COR-L47 (cell line): ENCODE measurements around the gene CASTOR1.

ENCODE experiments used
- DNase-seq: peaks from one replicate; lab custom pipeline; 2025; lab: John Stamatoyannopoulos, UW

Gene CASTOR1

DNA sequence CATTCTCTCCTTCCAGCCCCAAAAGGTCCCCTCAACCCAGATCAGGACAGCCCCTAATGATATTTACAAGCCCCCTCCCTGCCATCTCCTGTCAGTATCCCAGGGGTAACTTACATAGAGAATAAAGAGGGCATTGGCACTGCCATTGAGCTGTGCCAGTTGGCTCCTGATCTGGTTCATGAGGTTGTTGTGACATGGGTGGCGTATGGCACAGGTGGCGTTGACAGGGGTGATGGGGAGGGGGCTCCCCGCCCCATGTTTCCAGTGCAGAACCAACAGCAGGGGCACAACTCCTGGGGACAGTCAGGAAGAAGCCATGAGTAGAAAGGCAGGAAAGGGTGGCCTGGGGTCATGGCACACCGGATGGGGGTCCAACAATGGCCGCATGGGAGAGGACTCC is 44.7 kb downstream of the CASTOR1 start:
- DNase-seq, result no peak

DNA sequence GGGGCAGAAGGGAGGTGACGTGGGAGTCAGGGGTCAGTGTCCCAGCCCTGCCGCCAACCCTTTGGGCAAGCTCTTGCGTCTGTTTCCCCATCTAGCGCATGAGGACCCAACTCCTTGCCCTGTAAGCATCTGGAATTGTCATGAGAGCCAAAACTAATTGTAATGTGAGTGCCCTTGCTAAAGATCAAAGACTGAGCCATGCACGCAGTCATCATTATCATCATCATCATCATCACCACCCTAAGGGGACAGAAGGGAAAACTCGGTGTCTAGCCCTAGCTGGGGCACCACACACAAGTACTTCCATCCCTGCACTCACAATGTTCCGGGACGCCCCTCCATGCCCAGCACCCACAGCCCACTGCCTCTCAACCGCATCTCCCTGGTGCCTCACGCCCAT is 45.2 kb downstream of the CASTOR1 start:
- no peak for DNase-seq

DNA sequence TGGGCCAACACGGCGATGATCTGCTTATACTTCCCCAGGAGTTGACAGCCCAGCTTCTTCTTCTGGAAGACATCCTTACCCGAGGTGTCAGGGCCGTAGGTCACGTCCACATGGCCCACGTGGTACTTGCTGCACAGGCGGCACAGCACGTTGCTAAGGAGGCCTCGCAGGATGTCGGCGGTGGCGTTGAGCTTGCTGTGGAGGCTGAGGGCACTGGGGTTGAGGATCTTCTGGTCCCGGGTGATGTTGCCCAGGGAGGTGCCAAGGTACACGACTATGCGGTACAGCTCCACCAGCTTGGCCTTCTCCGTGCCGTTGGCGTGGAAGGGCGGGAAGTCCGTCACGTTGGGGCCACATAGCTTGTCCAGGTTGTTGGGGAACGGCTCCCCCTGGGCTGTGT is 45.6 kb downstream of the CASTOR1 start:
- no peak for DNase-seq

DNA sequence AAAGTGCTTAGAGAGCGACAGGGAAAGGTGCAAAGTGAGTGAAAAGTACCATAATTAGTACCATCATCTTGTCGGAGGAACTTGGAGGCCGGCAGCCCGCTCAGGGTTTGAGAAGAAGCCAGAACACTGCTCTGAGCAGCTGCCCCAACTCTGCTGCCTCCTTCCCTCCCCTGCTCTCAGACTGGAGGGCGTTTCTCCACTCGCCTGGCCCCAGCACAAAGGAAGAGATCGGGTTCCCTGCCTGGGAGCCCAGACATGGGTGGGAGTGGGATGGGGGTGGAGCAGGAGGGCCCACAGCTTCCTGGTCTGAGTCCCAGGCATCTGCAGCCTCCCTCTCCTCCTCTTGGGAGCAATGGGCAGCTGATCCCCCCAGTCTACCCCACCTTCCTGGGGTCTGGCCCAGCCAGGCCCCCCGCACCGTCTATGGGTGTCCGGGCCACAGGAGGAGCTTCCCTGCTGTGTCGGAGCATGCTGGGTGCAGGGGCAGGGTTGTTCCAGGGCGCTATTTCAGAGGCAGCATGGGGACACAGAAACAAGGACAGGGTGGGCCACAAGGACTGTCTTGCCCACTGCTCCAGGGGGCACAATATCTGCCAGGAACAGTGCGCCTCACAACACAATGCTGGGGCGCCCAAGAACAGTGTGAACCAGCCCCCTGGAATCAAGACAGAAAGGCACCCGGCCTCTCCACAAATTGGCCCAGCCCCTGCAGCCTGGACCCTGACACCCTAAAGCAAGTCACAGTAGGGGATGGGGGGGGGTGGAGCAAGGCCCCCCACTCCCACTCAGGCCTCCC is 47.5 kb downstream of the CASTOR1 start:
- DNase-seq, result no peak

DNA sequence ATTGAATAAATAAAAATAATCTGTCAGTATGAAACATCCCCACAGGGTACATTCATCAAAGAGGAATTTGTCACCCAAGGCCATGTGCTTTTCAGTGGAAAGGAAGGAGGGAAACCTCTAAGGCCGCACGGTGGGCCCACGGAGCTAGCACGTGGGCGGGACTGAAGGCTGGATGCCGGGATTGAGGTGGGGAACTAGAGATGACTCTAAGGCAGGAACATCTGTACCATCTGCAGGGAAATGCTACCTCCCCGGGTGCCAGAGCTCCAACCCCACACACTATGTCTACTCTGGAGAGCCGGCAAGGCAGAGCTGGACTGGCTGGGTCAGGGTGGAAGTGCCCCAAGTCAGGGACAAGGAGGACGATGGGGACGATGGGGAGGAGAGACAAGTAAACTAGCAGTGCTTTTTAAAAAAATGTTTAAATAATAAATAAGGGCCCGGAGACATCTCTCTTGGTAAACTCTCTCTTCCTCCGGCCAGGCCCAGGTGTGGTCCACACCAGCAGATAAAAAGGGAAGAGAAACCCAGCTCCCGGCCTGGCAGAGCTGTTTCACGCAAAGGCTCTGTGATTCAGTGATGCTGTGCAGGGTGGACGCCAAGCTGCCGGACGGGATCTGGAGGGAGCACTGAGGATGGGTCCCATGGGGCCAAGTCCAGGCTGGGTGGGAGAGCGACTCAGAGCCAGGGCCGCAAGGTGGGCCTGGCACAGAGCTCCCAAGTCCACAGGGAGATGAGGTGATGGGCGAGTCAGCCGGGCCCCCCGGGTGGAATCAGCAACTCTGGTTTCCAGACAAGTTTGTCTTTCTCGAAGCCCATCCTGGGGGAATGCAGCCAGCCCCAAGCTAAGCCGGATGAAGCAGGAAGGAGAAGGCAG is 48.5 kb downstream of the CASTOR1 start:
- no peak for DNase-seq

DNA sequence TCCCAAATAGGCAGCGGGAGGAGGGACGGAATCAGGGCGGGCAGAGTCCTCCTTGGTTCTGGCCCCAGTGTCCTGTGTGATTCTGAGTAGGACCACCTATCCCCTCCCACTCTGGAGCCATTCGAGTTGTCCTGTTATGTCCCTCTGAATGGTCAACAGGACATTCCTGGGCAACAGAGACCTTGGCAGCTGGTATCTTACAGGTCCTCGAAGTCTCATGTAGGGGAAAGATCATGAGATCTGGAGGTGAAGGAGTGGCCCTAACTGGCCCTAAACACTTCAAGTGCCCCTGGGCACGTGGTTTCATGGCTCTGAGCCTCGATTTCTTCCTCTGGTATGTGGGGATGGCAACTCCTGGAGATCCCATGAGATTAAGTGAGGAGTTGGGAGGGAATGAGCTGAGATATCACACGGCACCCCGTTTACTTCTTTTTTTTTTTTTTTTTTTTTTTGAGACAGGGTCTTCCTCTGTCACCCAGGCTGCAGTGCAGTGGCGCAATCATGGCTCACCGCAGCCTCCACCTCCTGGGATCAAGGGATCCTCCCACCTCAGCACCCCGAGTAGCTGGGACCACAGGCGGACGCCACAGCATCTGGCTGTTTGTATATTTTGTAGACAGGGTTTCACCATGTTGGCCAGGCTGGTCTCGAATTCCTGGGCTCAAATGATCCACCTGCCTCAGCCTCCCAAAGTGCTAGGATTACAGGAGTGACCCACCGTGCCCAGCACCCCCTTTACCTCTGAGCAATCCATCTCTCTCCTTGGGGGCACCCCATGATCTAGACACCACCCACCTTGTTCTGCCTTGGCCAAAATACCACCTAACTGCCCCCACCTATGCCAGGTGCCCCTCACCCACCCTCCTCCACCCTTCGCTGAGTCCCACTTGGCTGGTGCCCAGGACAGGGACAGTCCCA is 49.6 kb downstream of the CASTOR1 start:
- DNase-seq, result no peak

DNA sequence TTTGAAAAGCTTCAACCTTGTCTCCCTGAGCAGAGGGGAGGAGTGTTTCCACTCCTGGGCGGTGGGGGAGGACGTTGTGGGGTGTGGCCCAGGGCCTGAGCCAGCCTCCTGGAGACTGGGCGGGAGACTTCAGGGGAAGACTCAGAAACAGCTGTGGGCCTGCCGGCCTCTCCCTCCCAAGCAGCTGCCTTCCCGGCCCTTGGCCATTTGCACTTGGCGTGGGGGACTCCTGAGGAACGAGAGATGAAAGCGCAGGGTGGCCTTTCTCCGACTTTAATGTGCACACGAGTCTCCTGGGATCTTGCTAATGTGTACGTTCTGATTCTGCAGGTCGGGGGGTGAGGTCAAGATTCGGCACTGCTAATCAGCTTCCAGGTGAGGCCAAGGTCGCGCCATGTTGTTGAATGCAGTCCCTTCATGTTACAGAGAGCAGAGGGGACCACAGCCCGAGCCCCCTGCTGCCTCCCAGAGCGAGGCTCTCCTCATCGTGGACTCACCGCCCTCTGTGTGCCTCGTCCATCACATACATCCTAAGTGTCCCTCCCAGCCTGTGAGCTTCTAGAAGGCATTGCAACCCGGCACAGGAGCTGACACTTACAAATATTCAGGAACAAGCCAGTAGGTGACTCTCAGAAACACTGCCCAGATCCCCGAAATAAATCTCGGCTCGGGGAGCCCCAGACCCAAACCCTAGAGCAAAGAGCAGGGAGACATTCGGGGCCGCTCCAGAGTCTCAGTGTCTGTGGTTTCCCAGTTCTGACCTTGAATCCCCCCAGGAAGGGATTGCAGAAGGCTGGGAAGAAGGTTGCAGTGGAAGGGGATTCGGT is 50.4 kb downstream of the CASTOR1 start:
- DNase-seq, result no peak

DNA sequence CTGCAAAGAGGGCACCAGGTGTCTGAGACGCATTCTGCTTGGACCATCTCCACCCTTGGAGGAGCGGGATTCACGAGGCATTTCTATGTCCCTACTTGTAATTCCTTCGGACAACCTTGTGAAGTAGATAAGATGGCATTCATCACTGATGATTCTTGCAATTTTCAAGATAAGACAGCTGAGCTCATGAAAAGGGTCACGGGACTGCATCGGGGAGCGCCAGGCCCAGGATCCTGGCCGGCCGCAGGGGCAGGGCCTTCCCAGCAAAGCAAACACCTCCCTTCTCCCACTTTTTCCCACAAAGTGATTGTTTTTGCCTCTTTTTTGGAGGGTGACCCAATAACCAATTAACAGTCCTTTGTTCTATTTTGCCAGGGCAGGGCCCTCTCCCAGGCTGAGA is 51.2 kb downstream of the CASTOR1 start:
- DNase-seq, result no peak

DNA sequence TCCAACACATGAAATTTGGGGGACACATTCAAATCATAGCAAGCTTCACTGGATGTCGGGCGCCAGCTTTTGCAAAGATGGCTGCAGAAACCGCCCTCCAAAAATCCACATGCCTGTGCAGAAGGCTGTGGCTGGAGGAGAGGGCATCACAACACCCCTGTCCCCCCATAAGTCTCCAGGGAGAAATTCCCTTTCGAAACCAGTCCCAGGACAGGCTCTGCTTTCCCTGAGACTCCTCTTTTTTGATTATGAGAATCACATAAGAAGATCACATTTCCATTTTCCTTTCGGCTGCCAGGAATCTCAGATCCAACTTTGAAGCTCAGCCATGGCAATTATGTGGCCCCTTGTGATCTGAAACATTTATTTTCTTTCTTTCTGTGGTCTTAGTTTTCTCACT is 52.4 kb downstream of the CASTOR1 start:
- no peak for DNase-seq

DNA sequence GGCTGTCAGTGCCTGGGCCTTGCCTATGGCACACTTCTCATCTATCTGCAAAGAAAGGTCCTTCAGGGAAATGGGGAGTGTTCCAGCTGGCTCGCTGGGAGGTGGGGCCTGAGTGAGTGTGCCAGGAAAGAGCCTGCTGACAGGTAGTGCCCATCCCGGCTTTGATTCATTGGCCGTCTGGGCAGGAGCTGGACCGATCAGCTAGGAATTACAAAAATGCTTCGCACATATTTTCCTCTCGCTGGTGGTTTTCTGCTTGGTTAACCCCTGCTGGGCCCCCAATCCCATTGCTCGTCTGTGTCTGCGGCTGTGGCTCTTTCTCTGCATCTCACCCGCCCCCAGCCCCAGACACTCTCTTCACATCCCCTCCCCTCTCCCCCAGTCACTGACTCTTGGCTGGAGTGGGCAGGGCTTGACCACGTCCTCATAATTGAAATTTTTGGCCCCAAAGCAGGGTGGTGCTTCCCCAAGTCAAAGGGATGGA is 53.6 kb downstream of the CASTOR1 start:
- no peak for DNase-seq
